Hair follicle dermal papilla cell (primary cell): Measurements from ENCODE around the gene ARHGEF6. TPM values are rescaled to one million over a fixed set of nuclear protein-coding genes. Genes with fewer than 3 reads are reported as not detected.

Source experiments
- small RNA-seq: library from RNA; depleted of rRNA; stranded (forward); fragments of <200 nt; gene quantifications from one replicate; pipeline ENCODE3, GENCODE V24; 2012
- total RNA-seq: library from RNA; depleted of rRNA; stranded (reverse); fragments of >200 nt; gene quantifications from 2 replicates; pipeline ENCODE4 v1.2.3, GENCODE V29; 2012

Gene ARHGEF6, protein sequence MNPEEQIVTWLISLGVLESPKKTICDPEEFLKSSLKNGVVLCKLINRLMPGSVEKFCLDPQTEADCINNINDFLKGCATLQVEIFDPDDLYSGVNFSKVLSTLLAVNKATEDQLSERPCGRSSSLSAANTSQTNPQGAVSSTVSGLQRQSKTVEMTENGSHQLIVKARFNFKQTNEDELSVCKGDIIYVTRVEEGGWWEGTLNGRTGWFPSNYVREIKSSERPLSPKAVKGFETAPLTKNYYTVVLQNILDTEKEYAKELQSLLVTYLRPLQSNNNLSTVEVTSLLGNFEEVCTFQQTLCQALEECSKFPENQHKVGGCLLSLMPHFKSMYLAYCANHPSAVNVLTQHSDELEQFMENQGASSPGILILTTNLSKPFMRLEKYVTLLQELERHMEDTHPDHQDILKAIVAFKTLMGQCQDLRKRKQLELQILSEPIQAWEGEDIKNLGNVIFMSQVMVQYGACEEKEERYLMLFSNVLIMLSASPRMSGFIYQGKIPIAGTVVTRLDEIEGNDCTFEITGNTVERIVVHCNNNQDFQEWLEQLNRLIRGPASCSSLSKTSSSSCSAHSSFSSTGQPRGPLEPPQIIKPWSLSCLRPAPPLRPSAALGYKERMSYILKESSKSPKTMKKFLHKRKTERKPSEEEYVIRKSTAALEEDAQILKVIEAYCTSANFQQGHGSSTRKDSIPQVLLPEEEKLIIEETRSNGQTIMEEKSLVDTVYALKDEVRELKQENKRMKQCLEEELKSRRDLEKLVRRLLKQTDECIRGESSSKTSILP
- total RNA-seq = 32.5 and 34.6 TPM in 2 replicates

GRCh38 chrX:136780763-136781162 is at the start of gene ARHGEF6:
ARHGEF6 (minus strand) TSS chrX:136780932; CDS start chrX:136780882, 50 bp downstream.

GRCh38 chrX:136647677-136648360 is 132.9 kb downstream of the ARHGEF6 start, which contains the start of gene CD40LG:
CD40LG (plus strand) TSS chrX:136648158; CDS start chrX:136648249, 91 bp downstream.

Small RNAs within 50 kb of the gene (small RNA-seq; reads per million reads assigned to genes)
- gene RF00019 = not detected
- not detected for gene RNU6-972P

Other genes with a start within 250 kb of the ARHGEF6 start
- not detected in 2 replicates for gene VGLL1, start 248.7 kb downstream of the ARHGEF6 start, total RNA-seq
- not detected in 2 replicates for gene CD40LG, start 132.8 kb downstream of the ARHGEF6 start, total RNA-seq
- gene RBMX, start 99.8 kb upstream of the ARHGEF6 start, total RNA-seq = 158 and 235 TPM in 2 replicates